ENCODE results near the gene SPSB1.
"Not testable (repeated sequence)": the region's sequence is repeated elsewhere in the genome, so short reads cannot be mapped to it uniquely, and the experiment has no call there.

Gene SPSB1

DNA sequence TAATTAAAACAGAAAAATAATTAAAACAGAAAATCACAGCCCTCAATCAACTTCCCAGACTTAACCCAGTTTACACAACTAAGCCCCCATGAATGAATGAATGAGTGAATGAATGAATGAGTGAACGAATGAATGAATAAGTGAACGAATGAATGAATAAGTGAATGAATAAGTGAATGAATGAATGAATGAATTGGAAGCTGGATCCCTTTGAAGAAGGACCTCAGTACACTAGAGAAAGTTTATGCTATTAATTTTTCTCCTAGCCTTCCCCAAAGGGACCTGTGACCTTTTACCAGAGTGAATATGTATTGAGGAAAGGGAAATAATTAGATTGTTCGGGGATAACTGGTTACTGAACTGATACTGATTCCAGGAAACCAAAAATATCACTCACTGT lies 5.6 kb downstream of the SPSB1 start:
- TF ChIP-seq, protein P1, sequence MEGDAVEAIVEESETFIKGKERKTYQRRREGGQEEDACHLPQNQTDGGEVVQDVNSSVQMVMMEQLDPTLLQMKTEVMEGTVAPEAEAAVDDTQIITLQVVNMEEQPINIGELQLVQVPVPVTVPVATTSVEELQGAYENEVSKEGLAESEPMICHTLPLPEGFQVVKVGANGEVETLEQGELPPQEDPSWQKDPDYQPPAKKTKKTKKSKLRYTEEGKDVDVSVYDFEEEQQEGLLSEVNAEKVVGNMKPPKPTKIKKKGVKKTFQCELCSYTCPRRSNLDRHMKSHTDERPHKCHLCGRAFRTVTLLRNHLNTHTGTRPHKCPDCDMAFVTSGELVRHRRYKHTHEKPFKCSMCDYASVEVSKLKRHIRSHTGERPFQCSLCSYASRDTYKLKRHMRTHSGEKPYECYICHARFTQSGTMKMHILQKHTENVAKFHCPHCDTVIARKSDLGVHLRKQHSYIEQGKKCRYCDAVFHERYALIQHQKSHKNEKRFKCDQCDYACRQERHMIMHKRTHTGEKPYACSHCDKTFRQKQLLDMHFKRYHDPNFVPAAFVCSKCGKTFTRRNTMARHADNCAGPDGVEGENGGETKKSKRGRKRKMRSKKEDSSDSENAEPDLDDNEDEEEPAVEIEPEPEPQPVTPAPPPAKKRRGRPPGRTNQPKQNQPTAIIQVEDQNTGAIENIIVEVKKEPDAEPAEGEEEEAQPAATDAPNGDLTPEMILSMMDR (IDR thresholded peaks at IDR 0.05; ENCODE audit: insufficient read depth, low read depth, low read length, missing control alignments) = no peak
- no peak overlapping the region for H3K4me3 ChIP-seq (ENCODE audit: low read depth, low read length)
- no peak for DNase-seq (ENCODE audit: low read depth)

DNA sequence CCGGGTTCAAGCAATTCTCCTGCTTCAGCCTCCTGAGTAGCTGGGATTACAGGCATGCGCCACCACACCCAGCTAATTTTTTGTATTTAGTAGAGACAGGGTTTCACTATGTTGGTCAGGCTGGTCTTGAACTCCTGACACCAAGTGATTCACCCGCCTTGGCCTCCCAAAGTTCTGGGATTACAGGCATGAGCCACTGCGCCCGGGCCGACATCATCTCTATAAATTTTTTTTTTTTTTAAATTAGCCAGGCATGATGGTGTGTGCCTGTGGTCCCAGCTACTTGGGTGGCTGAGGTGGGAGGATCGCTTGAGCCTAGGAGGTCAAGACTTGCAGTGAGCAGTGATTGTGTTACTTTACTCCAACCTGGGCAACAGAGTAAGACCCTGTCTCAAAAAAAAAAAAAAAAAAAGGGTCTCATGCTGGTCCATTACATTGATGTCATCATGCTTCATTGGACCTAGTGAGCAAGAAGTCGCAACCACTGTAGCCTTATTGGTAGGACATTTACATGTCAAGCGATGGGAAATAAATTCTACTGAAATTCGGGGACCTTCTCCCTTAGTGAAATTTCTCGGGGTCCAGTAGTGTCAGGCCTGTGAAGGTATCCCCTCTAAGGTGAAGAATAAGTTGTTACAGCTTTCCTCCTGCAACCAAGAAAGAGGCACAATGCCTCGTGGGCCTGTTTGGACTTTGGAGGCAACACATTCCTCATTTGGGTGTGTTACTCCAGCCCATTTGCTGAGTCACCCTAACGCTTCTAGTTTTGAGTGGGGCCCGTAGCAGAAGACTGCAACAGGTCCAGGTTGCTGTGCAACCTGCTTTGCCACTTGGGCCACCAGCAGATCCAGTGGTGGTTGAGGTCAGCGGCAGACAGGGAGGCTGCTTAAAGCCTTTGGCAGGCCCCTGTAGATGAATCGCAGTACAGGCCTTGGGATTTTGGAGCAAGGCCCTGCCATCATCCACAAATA lies 7.2 kb downstream of the SPSB1 start:
- H3K4me3 ChIP-seq (ENCODE audit: low read depth, low read length); DNase-seq (ENCODE audit: low read depth): not testable (repeated sequence)

DNA sequence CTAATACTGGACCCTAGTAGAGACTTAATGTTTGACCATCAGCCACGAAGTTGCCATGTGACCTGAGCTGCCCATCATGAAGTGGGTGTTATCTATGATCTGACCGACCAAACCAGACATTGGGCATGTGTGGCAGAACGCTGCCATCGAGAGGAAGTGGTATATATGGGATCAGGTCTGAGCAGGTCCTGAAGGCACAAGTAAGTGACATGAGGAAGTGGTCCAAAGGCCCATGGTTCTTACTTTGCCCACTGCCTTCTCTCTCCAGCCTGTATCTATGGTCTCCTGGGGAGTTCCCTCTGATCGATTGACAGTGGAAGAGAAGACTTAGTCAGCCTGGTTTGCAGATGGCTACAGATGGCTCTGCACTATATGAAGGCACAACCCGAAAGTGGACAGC lies 7.9 kb downstream of the SPSB1 start:
- TF ChIP-seq, protein P1 (IDR thresholded peaks at IDR 0.05; ENCODE audit: insufficient read depth, low read depth, low read length, missing control alignments) = no peak
- H3K4me3 ChIP-seq (ENCODE audit: low read depth, low read length) = no peak overlapping the region
- DNase-seq (ENCODE audit: low read depth) = no peak

DNA sequence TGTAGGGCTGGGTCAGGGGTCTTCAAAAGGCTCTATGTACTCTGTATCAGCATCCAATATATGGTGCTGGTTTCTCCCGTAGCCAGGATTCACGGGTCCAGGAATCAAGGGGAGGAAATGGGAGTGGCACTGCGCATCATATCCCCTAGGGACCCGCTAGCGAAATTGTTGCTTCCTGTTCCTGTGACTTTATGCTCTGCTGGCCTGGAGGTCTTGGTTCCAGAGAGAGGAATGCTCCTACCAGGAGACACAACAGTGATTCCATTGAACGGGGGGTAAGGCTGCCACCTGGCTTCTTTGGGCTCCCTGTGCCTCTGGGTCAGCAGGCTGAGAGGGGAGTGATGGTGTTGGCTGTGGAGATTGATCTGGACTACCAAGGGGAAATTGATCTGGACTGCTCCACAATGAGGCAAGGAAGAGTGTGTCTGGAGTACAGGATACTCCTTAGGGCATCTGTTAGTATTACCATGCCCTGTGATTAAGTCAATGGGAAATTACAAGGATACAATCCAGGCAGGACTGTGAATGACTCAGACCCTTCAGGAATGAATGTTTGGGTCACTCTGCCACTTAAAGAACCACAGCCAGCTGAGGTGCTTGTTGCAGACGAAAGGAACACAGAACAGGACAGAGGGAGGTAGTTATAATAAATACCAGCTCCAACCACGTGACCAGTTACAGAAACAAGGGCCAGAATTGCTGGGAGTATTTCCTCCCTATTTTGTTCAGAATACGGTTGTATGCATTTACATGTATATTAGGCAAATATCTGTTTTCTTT lies 10.2 kb downstream of the SPSB1 start:
- TF ChIP-seq, protein P1 (IDR thresholded peaks at IDR 0.05; ENCODE audit: insufficient read depth, low read depth, low read length, missing control alignments) = no peak
- DNase-seq (ENCODE audit: low read depth) = no peak
- H3K4me3 ChIP-seq (ENCODE audit: low read depth, low read length) = no peak overlapping the region

DNA sequence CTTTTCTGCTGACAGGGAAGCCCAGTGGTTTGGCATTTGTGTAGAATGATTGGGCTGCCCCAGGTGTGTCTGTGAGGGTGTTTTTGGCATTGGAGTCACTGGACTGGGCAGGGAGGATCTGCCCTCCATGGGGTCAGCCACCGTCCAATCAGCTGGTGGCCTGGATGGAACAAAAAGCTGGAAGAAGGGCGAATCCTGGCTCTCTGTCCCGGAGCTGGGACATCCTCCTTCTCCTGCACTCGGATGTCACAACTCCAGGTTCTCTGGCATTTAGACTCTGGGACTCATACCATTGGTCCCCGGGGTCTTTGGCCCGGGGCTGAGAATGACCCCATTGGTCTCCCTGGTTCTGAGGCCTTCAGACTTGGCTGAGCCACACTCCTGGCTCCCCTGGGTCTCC lies 11.2 kb downstream of the SPSB1 start:
- no peak for DNase-seq (ENCODE audit: low read depth)
- TF ChIP-seq, protein P1 (IDR thresholded peaks at IDR 0.05; ENCODE audit: insufficient read depth, low read depth, low read length, missing control alignments) = no peak
- no peak overlapping the region for H3K4me3 ChIP-seq (ENCODE audit: low read depth, low read length)

DNA sequence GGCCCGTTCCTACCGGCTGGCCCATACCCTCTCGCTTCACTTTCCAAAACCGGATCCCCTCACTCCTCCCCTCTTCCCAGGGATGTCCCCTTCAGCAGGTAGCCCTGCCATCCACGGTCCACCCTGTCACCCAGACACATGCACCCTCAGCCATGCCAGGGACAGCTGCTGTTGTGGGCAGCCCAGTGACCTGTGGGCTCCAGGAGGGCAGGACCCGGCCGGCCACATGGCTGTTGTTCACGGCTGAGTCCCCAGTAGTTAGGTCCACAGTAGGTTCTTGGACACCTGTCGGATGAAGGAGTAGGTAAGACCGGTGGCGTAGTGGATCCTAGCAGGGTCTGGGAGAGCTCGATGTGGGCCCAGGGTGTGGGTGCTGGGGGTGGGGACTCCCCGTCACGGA lies 12.5 kb downstream of the SPSB1 start:
- DNase-seq (ENCODE audit: low read depth) = no peak
- H3K4me3 ChIP-seq (ENCODE audit: low read depth, low read length) = no peak overlapping the region
- TF ChIP-seq, protein P1 (IDR thresholded peaks at IDR 0.05; ENCODE audit: insufficient read depth, low read depth, low read length, missing control alignments) = no peak

DNA sequence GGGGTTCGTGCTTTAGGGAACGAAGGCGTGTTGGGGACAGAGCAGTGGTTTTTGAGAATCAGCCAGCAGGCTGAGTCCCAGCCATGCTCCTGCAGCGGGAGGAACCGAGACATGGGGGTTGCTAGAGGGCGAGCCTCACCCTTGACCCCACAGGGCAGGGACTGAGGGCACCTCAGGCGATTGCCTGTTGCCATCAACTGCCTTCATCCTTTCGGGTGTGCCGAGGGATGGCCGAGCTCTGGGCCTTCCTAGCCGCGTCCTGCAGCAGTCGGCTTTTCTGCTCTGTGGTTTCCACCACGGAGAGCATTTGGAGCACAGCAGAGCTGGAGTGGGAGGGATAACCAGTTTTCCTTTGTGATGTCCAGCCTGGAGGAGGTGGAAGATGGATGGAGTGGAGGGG lies 13.3 kb downstream of the SPSB1 start:
- no peak for DNase-seq (ENCODE audit: low read depth)
- H3K4me3 ChIP-seq (ENCODE audit: low read depth, low read length) = no peak overlapping the region
- TF ChIP-seq, protein P1 (IDR thresholded peaks at IDR 0.05; ENCODE audit: insufficient read depth, low read depth, low read length, missing control alignments) = no peak
